Measurements from ENCODE around the gene TSHZ2.

- TF ChIP-seq CTCF (IDR thresholded peaks at IDR 0.05) (no peak), POLR2A (IDR thresholded peaks at IDR 0.05) (no peak)
Observed at GRCh38 chr20:53322651-53323050, 350.5 kb downstream of the TSHZ2 start.

Data from vagina (tissue), 2 donors.